K562 (cell line): ENCODE measurements around the gene MALAT1. TPM values are rescaled to one million over a fixed set of nuclear protein-coding genes. Genes with fewer than 3 reads are reported as not detected.

ENCODE experiments used
- BDP1 ChIP-seq: IDR thresholded peaks from 3 replicates; pipeline ENCODE4 v1.6.1; 2011; ENCODE audit not compliant: insufficient read length, insufficient read depth
- BRD4 ChIP-seq: fragments of 200-600 bp; sonication (generic); IDR thresholded peaks from 2 replicates; pipeline ENCODE4 v1.6.1; 2017; ENCODE audit warnings: inconsistent platforms
- CEBPB ChIP-seq: fragments of 450-650 bp; IDR thresholded peaks from 2 replicates; pipeline ENCODE4 v1.6.1; 2016; ENCODE audit warnings: missing genetic modification characterization, missing compliant biosample characterization
- CEBPG ChIP-seq, 3 experiments: fragments of 200-800 bp in 1 of 3; sonication (Bioruptor generic) in 1 of 3; sonication (generic) in 1 of 3; formaldehyde crosslinking in 1 of 3; IDR thresholded peaks in 2 of 3; conservative IDR thresholded peaks in 1 of 3; 2 replicates each; pipeline versions ENCODE4 v1.6.1 to v1.8.0; 2016 to 2022; ENCODE audit warnings: missing compliant biosample characterization in 2 of 3, missing genetic modification characterization in 2 of 3, mild to moderate bottlenecking in 1 of 3, missing genetic modification reagents in 1 of 3
- ELF2 ChIP-seq: fragments of 250-450 bp; sonication (Bioruptor Pico); IDR thresholded peaks from 2 replicates; pipeline ENCODE4 v1.5.0; 2021; ENCODE audit warnings: mild to moderate bottlenecking
- FOXM1 ChIP-seq, 2 experiments: fragments of 450-650 bp in 1 of 2; sonication (generic) in 1 of 2; formaldehyde crosslinking in 1 of 2; IDR thresholded peaks; 2 replicates each; pipeline versions ENCODE4 v1.6.1 to v1.9.0; 2017 to 2022; ENCODE audit warnings: low read depth in 2 of 2, mild to moderate bottlenecking in 2 of 2, missing genetic modification reagents in 1 of 2, moderate library complexity in 1 of 2
- FUS ChIP-seq: fragments of 200-400 bp; formaldehyde crosslinking; optimal IDR thresholded peaks from 2 replicates; pipeline ENCODE3; 2017; ENCODE audit warnings: low read depth, low read length
- HNRNPUL1 ChIP-seq: fragments of 200-400 bp; formaldehyde crosslinking; IDR thresholded peaks from 2 replicates; pipeline ENCODE4 v1.6.1; 2017; ENCODE audit warnings: low read length
- MEF2A ChIP-seq: IDR thresholded peaks from 2 replicates; pipeline ENCODE4 v1.6.1; 2011; ENCODE audit warnings: low read depth, mild to moderate bottlenecking, low read length, moderate library complexity; ENCODE audit not compliant: control insufficient read depth
- PHB2 ChIP-seq: fragments of 450-650 bp; IDR thresholded peaks from 2 replicates; pipeline ENCODE4 v1.6.1; 2017; ENCODE audit warnings: low read depth
- PHF8 ChIP-seq: fragments of 200-600 bp; sonication (generic); IDR thresholded peaks from 2 replicates; pipeline ENCODE4 v1.6.1; 2012; ENCODE audit warnings: mixed run types, mild to moderate bottlenecking, inconsistent platforms, low read length, moderate library complexity, borderline replicate concordance
- PTRF ChIP-seq: fragments of 450-650 bp; IDR thresholded peaks from 2 replicates; pipeline ENCODE4 v1.6.1; 2016; ENCODE audit warnings: mild to moderate bottlenecking, missing genetic modification characterization, missing compliant biosample characterization
- SMAD3 ChIP-seq: fragments of 450-650 bp; formaldehyde crosslinking; conservative IDR thresholded peaks from 2 replicates; pipeline ENCODE4 v1.4.0; 2020; ENCODE audit warnings: mild to moderate bottlenecking
- ZBTB17 ChIP-seq: fragments of 450-650 bp; formaldehyde crosslinking; IDR thresholded peaks from 2 replicates; pipeline ENCODE4 v1.4.0; 2020; ENCODE audit warnings: mild to moderate bottlenecking
- ZNF24 ChIP-seq: fragments of 450-650 bp; IDR thresholded peaks from 2 replicates; pipeline ENCODE4 v1.6.1; 2016
- ZNF766 ChIP-seq: fragments of 200-800 bp; sonication (Bioruptor generic); conservative IDR thresholded peaks from 2 replicates; pipeline ENCODE4 v1.6.1; 2016; ENCODE audit warnings: missing genetic modification characterization, missing compliant biosample characterization
- polyA plus RNA-seq, 8 experiments: library from polyadenylated mRNA; depleted of rRNA in 4 of 8; stranded (reverse) in 5 of 8; unstranded in 3 of 8; fragments of >200 nt; fragmentation: Nextera tagmentation in 2 of 8; fragmentation: Illumina TruSeq in 1 of 8; extraction: Ambion mirVana in 2 of 8; extraction: Trizol in 1 of 8; gene quantifications; 2 replicates each; pipeline versions ENCODE4 v1.2.1 to v1.2.3, GENCODE V29; 2011 to 2014; ENCODE audit warnings: inconsistent platforms in 1 of 8, missing spikeins in 1 of 8
- total RNA-seq, 7 experiments: library from RNA; depleted of rRNA in 6 of 7; stranded (reverse); fragments of >200 nt in 6 of 7; fragmentation: Illumina TruSeq in 2 of 7; extraction: Trizol in 2 of 7; gene quantifications; 2 replicates each; pipeline versions ENCODE4 v1.2.1 to v1.2.3, GENCODE V29; 2011 to 2021; ENCODE audit warnings: low replicate concordance in 1 of 7
- TF ChIP-seq, protein P1 (sequence below): sonication (generic); formaldehyde crosslinking; IDR thresholded peaks from 2 replicates; pipeline ENCODE4 v1.8.0; 2022; ENCODE audit warnings: missing genetic modification reagents, mild to moderate bottlenecking, moderate library complexity, borderline replicate concordance
- TF ChIP-seq, protein P2 (sequence below): sonication (generic); formaldehyde crosslinking; IDR thresholded peaks from 2 replicates; pipeline ENCODE4 v1.8.0; 2022; ENCODE audit warnings: mild to moderate bottlenecking, missing genetic modification reagents
- TF ChIP-seq, protein P3 (sequence below), 2 experiments: IDR thresholded peaks; 2 replicates each; pipeline ENCODE4 v1.6.1; 2011; ENCODE audit warnings: borderline replicate concordance in 1 of 2, control low read depth in 1 of 2, low read depth in 1 of 2, low read length in 1 of 2, mild to moderate bottlenecking in 1 of 2, mixed read lengths in 1 of 2, moderate library complexity in 1 of 2; ENCODE audit not compliant: insufficient read depth in 1 of 2, insufficient read length in 1 of 2, poor library complexity in 1 of 2, severe bottlenecking in 1 of 2; ENCODE audit errors: extremely low read depth in 1 of 2
- TF ChIP-seq, protein P4 (sequence below): fragments of 450-650 bp; IDR thresholded peaks from 2 replicates; pipeline ENCODE4 v1.6.1; 2017; ENCODE audit warnings: antibody characterized with exemption, mild to moderate bottlenecking

The MALAT1 gene
- total and polyA plus RNA-seq, 9 of the 15 experiments (the other 6 are each of a cell fraction or from before 2014, with no cell fraction given): 363 to 8,715 (median 2,351) TPM

DNA sequence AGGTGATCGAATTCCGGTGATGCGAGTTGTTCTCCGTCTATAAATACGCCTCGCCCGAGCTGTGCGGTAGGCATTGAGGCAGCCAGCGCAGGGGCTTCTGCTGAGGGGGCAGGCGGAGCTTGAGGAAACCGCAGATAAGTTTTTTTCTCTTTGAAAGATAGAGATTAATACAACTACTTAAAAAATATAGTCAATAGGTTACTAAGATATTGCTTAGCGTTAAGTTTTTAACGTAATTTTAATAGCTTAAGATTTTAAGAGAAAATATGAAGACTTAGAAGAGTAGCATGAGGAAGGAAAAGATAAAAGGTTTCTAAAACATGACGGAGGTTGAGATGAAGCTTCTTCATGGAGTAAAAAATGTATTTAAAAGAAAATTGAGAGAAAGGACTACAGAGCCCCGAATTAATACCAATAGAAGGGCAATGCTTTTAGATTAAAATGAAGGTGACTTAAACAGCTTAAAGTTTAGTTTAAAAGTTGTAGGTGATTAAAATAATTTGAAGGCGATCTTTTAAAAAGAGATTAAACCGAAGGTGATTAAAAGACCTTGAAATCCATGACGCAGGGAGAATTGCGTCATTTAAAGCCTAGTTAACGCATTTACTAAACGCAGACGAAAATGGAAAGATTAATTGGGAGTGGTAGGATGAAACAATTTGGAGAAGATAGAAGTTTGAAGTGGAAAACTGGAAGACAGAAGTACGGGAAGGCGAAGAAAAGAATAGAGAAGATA lies at the start of gene MALAT1 (continued):
- TF ChIP-seq MEF2A (peak; percentile 94), ZNF24 (peak; percentile 53; the same call in 1 of the 2 replicates), SMAD3 (CRISPR knock-in tag) (peak; percentile 96), FOXM1 (IDR thresholded peaks at IDR 0.05; ENCODE audit: low read depth) (no peak), FOXM1 (CRISPR knock-in tag; IDR thresholded peaks at IDR 0.05; ENCODE audit: low read depth) (peak; percentile 72; the same call in 1 of the 2 replicates), PHB2 (peak; percentile 59; the same call in 1 of the 2 replicates), CEBPB (tag) (peak; percentile 80), ELF2 (CRISPR knock-in tag) (peak; percentile 92), FUS (no peak), ZBTB17 (CRISPR knock-in tag) (peak; percentile 93), PHF8 (peak; percentile 41), BRD4 (peak; percentile 97), ZNF766 (CRISPR knock-in tag) (no peak), CEBPG (CRISPR knock-in tag; IDR thresholded peaks at IDR 0.05) (peak; percentile 66; the same call in 1 of the 2 replicates), CEBPG (tag; conservative IDR thresholded peaks at IDR 0.05 in 1 of 2, IDR thresholded peaks at IDR 0.05 in 1 of 2) (peak; percentile 87), BDP1 (no peak), PTRF (no peak), HNRNPUL1 (peak; percentile 63; the same call in 1 of the 2 replicates)
- TF ChIP-seq, protein P1, sequence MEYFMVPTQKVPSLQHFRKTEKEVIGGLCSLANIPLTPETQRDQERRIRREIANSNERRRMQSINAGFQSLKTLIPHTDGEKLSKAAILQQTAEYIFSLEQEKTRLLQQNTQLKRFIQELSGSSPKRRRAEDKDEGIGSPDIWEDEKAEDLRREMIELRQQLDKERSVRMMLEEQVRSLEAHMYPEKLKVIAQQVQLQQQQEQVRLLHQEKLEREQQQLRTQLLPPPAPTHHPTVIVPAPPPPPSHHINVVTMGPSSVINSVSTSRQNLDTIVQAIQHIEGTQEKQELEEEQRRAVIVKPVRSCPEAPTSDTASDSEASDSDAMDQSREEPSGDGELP (CRISPR knock-in tag): peak; percentile 88
- TF ChIP-seq, protein P2, sequence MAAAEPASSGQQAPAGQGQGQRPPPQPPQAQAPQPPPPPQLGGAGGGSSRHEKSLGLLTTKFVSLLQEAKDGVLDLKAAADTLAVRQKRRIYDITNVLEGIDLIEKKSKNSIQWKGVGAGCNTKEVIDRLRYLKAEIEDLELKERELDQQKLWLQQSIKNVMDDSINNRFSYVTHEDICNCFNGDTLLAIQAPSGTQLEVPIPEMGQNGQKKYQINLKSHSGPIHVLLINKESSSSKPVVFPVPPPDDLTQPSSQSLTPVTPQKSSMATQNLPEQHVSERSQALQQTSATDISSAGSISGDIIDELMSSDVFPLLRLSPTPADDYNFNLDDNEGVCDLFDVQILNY (CRISPR knock-in tag): no peak
- TF ChIP-seq, protein P3, sequence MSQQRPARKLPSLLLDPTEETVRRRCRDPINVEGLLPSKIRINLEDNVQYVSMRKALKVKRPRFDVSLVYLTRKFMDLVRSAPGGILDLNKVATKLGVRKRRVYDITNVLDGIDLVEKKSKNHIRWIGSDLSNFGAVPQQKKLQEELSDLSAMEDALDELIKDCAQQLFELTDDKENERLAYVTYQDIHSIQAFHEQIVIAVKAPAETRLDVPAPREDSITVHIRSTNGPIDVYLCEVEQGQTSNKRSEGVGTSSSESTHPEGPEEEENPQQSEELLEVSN (IDR thresholded peaks at IDR 0.05; ENCODE audit: borderline replicate concordance in 1 of 2, extremely low read depth in 1 of 2, insufficient read depth in 1 of 2, insufficient read length in 1 of 2, low read depth in 1 of 2, low read length in 1 of 2, poor library complexity in 1 of 2, severe bottlenecking in 1 of 2): no peak
- TF ChIP-seq, protein P4, sequence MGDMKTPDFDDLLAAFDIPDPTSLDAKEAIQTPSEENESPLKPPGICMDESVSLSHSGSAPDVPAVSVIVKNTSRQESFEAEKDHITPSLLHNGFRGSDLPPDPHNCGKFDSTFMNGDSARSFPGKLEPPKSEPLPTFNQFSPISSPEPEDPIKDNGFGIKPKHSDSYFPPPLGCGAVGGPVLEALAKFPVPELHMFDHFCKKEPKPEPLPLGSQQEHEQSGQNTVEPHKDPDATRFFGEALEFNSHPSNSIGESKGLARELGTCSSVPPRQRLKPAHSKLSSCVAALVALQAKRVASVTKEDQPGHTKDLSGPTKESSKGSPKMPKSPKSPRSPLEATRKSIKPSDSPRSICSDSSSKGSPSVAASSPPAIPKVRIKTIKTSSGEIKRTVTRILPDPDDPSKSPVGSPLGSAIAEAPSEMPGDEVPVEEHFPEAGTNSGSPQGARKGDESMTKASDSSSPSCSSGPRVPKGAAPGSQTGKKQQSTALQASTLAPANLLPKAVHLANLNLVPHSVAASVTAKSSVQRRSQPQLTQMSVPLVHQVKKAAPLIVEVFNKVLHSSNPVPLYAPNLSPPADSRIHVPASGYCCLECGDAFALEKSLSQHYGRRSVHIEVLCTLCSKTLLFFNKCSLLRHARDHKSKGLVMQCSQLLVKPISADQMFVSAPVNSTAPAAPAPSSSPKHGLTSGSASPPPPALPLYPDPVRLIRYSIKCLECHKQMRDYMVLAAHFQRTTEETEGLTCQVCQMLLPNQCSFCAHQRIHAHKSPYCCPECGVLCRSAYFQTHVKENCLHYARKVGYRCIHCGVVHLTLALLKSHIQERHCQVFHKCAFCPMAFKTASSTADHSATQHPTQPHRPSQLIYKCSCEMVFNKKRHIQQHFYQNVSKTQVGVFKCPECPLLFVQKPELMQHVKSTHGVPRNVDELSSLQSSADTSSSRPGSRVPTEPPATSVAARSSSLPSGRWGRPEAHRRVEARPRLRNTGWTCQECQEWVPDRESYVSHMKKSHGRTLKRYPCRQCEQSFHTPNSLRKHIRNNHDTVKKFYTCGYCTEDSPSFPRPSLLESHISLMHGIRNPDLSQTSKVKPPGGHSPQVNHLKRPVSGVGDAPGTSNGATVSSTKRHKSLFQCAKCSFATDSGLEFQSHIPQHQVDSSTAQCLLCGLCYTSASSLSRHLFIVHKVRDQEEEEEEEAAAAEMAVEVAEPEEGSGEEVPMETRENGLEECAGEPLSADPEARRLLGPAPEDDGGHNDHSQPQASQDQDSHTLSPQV: 0 out of 2 replicates have a peak, but pooled peaks have one; percentile 55
